SK-N-SH treated with all-trans-retinoic acid at 6 μM for 48 hours (cell line): ENCODE measurements around the gene PYM1.
"Not testable (repeated sequence)": the region's sequence is repeated elsewhere in the genome, so short reads cannot be mapped to it uniquely, and the experiment has no call there.

ENCODE experiments used
- ARNTL ChIP-seq: fragments of 450-650 bp; formaldehyde crosslinking; IDR thresholded peaks from 2 replicates; pipeline ENCODE4 v1.5.0; 2020; ENCODE audit warnings: low read depth, mild to moderate bottlenecking, moderate library complexity, borderline replicate concordance
- CREB5 ChIP-seq: fragments of 250-450 bp; sonication (Bioruptor Pico); IDR thresholded peaks from 2 replicates; pipeline ENCODE4 v1.5.1; 2020; ENCODE audit warnings: low read depth, mild to moderate bottlenecking, moderate library complexity
- ESRRG ChIP-seq: fragments of 250-450 bp; sonication (Bioruptor Pico); IDR thresholded peaks from 2 replicates; pipeline ENCODE4 v1.6.1; 2021; ENCODE audit warnings: mild to moderate bottlenecking
- GLIS3 ChIP-seq: fragments of 250-450 bp; sonication (Bioruptor Pico); IDR thresholded peaks from 2 replicates; pipeline ENCODE4 v1.5.0; 2020; ENCODE audit warnings: mild to moderate bottlenecking, moderate library complexity
- ISL1 ChIP-seq: fragments of 250-450 bp; sonication (Bioruptor Pico); IDR thresholded peaks from 2 replicates; pipeline ENCODE4 v2.1.2; 2022; ENCODE audit warnings: mild to moderate bottlenecking, moderate library complexity
- OSR1 ChIP-seq: fragments of 250-450 bp; sonication (Bioruptor Pico); IDR thresholded peaks from 2 replicates; pipeline ENCODE4 v1.8.0; 2022; ENCODE audit warnings: moderate library complexity, mild to moderate bottlenecking, inconsistent platforms
- PATZ1 ChIP-seq: fragments of 250-450 bp; sonication (Bioruptor Pico); IDR thresholded peaks from 2 replicates; pipeline ENCODE4 v1.8.0; 2020; ENCODE audit warnings: mild to moderate bottlenecking, moderate library complexity, borderline replicate concordance
- PPARA ChIP-seq: fragments of 250-450 bp; sonication (Bioruptor Pico); IDR thresholded peaks from 2 replicates; pipeline ENCODE4 v1.5.0; 2020; ENCODE audit warnings: mild to moderate bottlenecking, borderline replicate concordance
- RARB ChIP-seq: fragments of 250-450 bp; sonication (Bioruptor Pico); IDR thresholded peaks from 2 replicates; pipeline ENCODE4 v1.8.0; 2021; ENCODE audit warnings: mild to moderate bottlenecking, moderate library complexity
- TSHZ2 ChIP-seq: fragments of 250-450 bp; sonication (Bioruptor Pico); IDR thresholded peaks from 2 replicates; pipeline ENCODE4 v1.5.0; 2020; ENCODE audit warnings: mild to moderate bottlenecking, moderate library complexity
- ZC3H10 ChIP-seq: fragments of 250-450 bp; sonication (Bioruptor Pico); IDR thresholded peaks from 2 replicates; pipeline ENCODE4 v1.5.1; 2021; ENCODE audit warnings: mild to moderate bottlenecking, moderate library complexity
- ZFP3 ChIP-seq: fragments of 250-450 bp; sonication (Bioruptor Pico); IDR thresholded peaks from 2 replicates; pipeline ENCODE4 v1.5.0; 2020; ENCODE audit warnings: mild to moderate bottlenecking, moderate library complexity
- ZFP30 ChIP-seq: fragments of 450-650 bp; formaldehyde crosslinking; IDR thresholded peaks from 2 replicates; pipeline ENCODE4 v1.5.0; 2022; ENCODE audit warnings: mild to moderate bottlenecking, moderate library complexity
- ZNF8 ChIP-seq: fragments of 450-650 bp; formaldehyde crosslinking; IDR thresholded peaks from 2 replicates; pipeline ENCODE4 v1.5.0; 2020; ENCODE audit warnings: mild to moderate bottlenecking, moderate library complexity

- not testable (repeated sequence) for TF ChIP-seq TSHZ2 (CRISPR knock-in tag); ZFP30 (CRISPR knock-in tag); RARB (CRISPR knock-in tag); ZFP3 (CRISPR knock-in tag); PATZ1 (CRISPR knock-in tag); PPARA; GLIS3 (CRISPR knock-in tag); ZC3H10 (CRISPR knock-in tag); CREB5; ESRRG (CRISPR knock-in tag); ARNTL (CRISPR knock-in tag); ZNF8 (CRISPR knock-in tag); ISL1; OSR1 (CRISPR knock-in tag)
Observed at GRCh38 chr12:55866454-55867004, 61.2 kb downstream of the PYM1 start.
